ENCODE data around the gene SFRP5. TPM values are rescaled to one million over a fixed set of nuclear protein-coding genes. Genes with fewer than 3 reads are reported as not detected.

The SFRP5 gene
- total and polyA plus RNA-seq, 2 of the 13 experiments (the other 11 are each of a cell fraction or from before 2014, with no cell fraction given), result 0.32 to 1.7 TPM

DNA sequence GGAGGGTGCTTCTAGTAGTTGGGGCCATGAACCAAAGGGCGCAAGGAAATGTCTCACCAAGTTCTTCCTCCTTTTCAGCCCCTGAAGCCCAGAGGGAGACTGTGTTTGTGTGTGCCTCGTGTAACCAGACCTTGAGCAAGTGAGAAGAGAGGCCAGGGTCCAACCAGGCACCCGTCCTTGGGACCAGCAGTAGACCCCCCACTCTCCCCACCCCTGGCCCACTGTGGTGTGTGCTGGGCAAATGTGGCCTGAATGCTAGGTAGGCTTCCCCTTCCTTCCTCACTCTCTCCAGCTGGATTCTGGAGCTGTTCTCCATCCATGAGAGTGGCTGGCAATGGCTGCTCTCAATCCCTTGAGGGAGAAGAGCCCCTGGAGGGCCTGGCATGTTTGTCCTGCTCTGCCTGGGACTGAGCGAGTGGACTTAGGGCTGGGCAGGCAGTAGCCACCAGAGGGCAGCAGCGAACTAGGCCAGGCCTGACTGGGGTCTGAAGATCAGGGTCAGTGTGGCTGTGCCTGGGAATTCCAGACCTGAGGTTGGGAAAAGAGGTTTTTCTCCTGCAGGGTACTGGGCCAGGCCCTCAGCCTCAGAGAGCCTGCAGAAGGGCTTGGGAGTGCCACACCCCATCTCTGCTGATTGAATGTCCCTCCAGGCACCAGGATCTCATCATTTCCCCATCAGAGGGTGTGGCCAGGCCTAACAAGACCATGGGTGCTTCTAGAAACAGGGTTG lies 12.5 kb downstream of the SFRP5 start (continued):
- TF ChIP-seq, protein P1, sequence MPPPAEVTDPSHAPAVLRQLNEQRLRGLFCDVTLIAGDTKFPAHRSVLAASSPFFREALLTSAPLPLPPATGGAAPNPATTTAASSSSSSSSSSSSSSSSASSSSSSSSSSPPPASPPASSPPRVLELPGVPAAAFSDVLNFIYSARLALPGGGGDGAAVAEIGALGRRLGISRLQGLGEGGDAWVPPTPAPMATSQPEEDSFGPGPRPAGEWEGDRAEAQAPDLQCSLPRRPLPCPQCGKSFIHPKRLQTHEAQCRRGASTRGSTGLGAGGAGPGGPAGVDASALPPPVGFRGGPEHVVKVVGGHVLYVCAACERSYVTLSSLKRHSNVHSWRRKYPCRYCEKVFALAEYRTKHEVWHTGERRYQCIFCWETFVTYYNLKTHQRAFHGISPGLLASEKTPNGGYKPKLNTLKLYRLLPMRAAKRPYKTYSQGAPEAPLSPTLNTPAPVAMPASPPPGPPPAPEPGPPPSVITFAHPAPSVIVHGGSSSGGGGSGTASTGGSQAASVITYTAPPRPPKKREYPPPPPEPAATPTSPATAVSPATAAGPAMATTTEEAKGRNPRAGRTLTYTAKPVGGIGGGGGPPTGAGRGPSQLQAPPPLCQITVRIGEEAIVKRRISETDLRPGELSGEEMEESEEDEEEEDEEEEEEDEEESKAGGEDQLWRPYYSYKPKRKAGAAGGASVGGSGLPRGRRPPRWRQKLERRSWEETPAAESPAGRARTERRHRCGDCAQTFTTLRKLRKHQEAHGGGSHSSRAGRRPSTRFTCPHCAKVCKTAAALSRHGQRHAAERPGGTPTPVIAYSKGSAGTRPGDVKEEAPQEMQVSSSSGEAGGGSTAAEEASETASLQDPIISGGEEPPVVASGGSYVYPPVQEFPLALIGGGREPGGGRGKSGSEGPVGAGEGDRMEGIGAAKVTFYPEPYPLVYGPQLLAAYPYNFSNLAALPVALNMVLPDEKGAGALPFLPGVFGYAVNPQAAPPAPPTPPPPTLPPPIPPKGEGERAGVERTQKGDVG (CRISPR knock-in tag; IDR thresholded peaks at IDR 0.05; ENCODE audit: borderline replicate concordance), result 0 out of 2 replicates have a peak, but pooled peaks have one; percentile 21
- TF ChIP-seq ZNF678 (CRISPR knock-in tag; IDR thresholded peaks at IDR 0.05), result no peak
- TF ChIP-seq KDM6A (CRISPR knock-in tag; IDR thresholded peaks at IDR 0.05; ENCODE audit: low read depth), result no peak
- TF ChIP-seq ZNF251 (CRISPR knock-in tag; IDR thresholded peaks at IDR 0.05), result no peak
- TF ChIP-seq, protein P2, sequence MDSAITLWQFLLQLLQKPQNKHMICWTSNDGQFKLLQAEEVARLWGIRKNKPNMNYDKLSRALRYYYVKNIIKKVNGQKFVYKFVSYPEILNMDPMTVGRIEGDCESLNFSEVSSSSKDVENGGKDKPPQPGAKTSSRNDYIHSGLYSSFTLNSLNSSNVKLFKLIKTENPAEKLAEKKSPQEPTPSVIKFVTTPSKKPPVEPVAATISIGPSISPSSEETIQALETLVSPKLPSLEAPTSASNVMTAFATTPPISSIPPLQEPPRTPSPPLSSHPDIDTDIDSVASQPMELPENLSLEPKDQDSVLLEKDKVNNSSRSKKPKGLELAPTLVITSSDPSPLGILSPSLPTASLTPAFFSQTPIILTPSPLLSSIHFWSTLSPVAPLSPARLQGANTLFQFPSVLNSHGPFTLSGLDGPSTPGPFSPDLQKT (CRISPR knock-in tag; IDR thresholded peaks at IDR 0.05; ENCODE audit: borderline replicate concordance), result no peak
- TF ChIP-seq, protein P3, sequence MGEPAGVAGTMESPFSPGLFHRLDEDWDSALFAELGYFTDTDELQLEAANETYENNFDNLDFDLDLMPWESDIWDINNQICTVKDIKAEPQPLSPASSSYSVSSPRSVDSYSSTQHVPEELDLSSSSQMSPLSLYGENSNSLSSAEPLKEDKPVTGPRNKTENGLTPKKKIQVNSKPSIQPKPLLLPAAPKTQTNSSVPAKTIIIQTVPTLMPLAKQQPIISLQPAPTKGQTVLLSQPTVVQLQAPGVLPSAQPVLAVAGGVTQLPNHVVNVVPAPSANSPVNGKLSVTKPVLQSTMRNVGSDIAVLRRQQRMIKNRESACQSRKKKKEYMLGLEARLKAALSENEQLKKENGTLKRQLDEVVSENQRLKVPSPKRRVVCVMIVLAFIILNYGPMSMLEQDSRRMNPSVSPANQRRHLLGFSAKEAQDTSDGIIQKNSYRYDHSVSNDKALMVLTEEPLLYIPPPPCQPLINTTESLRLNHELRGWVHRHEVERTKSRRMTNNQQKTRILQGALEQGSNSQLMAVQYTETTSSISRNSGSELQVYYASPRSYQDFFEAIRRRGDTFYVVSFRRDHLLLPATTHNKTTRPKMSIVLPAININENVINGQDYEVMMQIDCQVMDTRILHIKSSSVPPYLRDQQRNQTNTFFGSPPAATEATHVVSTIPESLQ (CRISPR knock-in tag; conservative IDR thresholded peaks at IDR 0.05), result no peak
- TF ChIP-seq NKX3-1 (CRISPR knock-in tag; IDR thresholded peaks at IDR 0.05), result no peak
- TF ChIP-seq, protein P4, sequence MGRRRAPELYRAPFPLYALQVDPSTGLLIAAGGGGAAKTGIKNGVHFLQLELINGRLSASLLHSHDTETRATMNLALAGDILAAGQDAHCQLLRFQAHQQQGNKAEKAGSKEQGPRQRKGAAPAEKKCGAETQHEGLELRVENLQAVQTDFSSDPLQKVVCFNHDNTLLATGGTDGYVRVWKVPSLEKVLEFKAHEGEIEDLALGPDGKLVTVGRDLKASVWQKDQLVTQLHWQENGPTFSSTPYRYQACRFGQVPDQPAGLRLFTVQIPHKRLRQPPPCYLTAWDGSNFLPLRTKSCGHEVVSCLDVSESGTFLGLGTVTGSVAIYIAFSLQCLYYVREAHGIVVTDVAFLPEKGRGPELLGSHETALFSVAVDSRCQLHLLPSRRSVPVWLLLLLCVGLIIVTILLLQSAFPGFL (CRISPR knock-in tag; IDR thresholded peaks at IDR 0.05), result no peak
- TF ChIP-seq KDM2A (CRISPR knock-in tag; IDR thresholded peaks at IDR 0.05; ENCODE audit: borderline replicate concordance, low read depth), result peak; percentile 67; the same call in 1 of the 2 replicates
- TF ChIP-seq TSC22D2 (CRISPR knock-in tag; IDR thresholded peaks at IDR 0.05; ENCODE audit: borderline replicate concordance), result 0 out of 2 replicates have a peak, but pooled peaks have one; percentile 58
- TF ChIP-seq, protein P5, sequence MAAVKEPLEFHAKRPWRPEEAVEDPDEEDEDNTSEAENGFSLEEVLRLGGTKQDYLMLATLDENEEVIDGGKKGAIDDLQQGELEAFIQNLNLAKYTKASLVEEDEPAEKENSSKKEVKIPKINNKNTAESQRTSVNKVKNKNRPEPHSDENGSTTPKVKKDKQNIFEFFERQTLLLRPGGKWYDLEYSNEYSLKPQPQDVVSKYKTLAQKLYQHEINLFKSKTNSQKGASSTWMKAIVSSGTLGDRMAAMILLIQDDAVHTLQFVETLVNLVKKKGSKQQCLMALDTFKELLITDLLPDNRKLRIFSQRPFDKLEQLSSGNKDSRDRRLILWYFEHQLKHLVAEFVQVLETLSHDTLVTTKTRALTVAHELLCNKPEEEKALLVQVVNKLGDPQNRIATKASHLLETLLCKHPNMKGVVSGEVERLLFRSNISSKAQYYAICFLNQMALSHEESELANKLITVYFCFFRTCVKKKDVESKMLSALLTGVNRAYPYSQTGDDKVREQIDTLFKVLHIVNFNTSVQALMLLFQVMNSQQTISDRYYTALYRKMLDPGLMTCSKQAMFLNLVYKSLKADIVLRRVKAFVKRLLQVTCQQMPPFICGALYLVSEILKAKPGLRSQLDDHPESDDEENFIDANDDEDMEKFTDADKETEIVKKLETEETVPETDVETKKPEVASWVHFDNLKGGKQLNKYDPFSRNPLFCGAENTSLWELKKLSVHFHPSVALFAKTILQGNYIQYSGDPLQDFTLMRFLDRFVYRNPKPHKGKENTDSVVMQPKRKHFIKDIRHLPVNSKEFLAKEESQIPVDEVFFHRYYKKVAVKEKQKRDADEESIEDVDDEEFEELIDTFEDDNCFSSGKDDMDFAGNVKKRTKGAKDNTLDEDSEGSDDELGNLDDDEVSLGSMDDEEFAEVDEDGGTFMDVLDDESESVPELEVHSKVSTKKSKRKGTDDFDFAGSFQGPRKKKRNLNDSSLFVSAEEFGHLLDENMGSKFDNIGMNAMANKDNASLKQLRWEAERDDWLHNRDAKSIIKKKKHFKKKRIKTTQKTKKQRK (IDR thresholded peaks at IDR 0.05; ENCODE audit: low read length), result no peak
- TF ChIP-seq, protein P6, sequence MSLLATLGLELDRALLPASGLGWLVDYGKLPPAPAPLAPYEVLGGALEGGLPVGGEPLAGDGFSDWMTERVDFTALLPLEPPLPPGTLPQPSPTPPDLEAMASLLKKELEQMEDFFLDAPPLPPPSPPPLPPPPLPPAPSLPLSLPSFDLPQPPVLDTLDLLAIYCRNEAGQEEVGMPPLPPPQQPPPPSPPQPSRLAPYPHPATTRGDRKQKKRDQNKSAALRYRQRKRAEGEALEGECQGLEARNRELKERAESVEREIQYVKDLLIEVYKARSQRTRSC (CRISPR knock-in tag; IDR thresholded peaks at IDR 0.05; ENCODE audit: low read depth), result no peak
- no peak for TF ChIP-seq ZFP90 (CRISPR knock-in tag; IDR thresholded peaks at IDR 0.05; ENCODE audit: borderline replicate concordance)
